ENCODE data around the gene TTLL5.

GRCh38 chr14:75732888-75733287, 71.8 kb downstream of the TTLL5 start:
- TF ChIP-seq CTCF (IDR thresholded peaks at IDR 0.05; ENCODE audit: low read depth, low read length, poor library complexity, severe bottlenecking), result no peak
- TF ChIP-seq EZH2phosphoT487 (IDR thresholded peaks at IDR 0.05; ENCODE audit: borderline replicate concordance, low read length), result no peak

Data from DOHH2 (cell line).